Measurements from ENCODE around the gene HLA-DOA. TPM values are rescaled to one million over a fixed set of nuclear protein-coding genes. Genes with fewer than 3 reads are reported as not detected.

Gene HLA-DOA
- total and polyA plus RNA-seq, 7 donors, result 1.5 to 42.0 (median 2.4) TPM

- no peaks in the 10 kb centered on the region for H3K4me1 ChIP-seq
- WGBS, 2 donors, result 66 to 77% methylated on average over 4 of the region's 4 CpGs
- no peaks in the 10 kb centered on the region for H3K27me3 ChIP-seq
- H3K27ac ChIP-seq, result no peak overlapping the region
- H3K9me3 ChIP-seq, result no peaks in the 10 kb centered on the region
- DNase-seq, result no peak
- no peaks in the 10 kb centered on the region for H3K36me3 ChIP-seq
- H3K4me3 ChIP-seq, result no peak overlapping the region
- intact Hi-C loops (cut with DNase I), result no loop called here
- no peak for TF ChIP-seq EP300 (IDR thresholded peaks at IDR 0.05)
- no peak for TF ChIP-seq CTCF (IDR thresholded peaks at IDR 0.05)
- TF ChIP-seq POLR2AphosphoS5 (IDR thresholded peaks at IDR 0.05), result no peak
- TF ChIP-seq POLR2A (IDR thresholded peaks at IDR 0.05), result no peak
Measured at GRCh38 chr6:32991972-32992371, 17.4 kb downstream of the HLA-DOA start.

GRCh38 chr6:32989368-32989767 is 20.0 kb downstream of the HLA-DOA start:
- intact Hi-C loops (cut with DNase I), result no loop called here
- Histone ChIP-seq H3K27me3 (no peaks in the 10 kb centered on the region), H3K4me1 (peaks cover 0 to 5% (median 0%) of the 10 kb centered on the region in 4 donors), H3K4me3 (no peak overlapping the region), H3K27ac (no peak overlapping the region), H3K36me3 (no peaks in the 10 kb centered on the region), H3K9me3 (no peaks in the 10 kb centered on the region)
- DNase-seq, result no peak
- WGBS, 2 donors, result 92 to 95% methylated on average over 1 of the region's 1 CpG
- TF ChIP-seq CTCF (IDR thresholded peaks at IDR 0.05) (no peak), POLR2A (IDR thresholded peaks at IDR 0.05) (no peak), POLR2AphosphoS5 (IDR thresholded peaks at IDR 0.05) (no peak), EP300 (IDR thresholded peaks at IDR 0.05) (no peak)

- Histone ChIP-seq H3K36me3 (peaks cover 11 to 23% (median 20%) of the 10 kb centered on the region in 4 donors), H3K27me3 (no peaks in the 10 kb centered on the region), H3K4me3 (no peak overlapping the region), H3K27ac (peak overlapping the region in 2 of 4 donors; percentile 30 to 75), H3K9me3 (no peaks in the 10 kb centered on the region), H3K4me1 (peaks cover 0 to 41% (median 18%) of the 10 kb centered on the region in 4 donors)
- peak; percentile 79 to 90 (median 86) for TF ChIP-seq CTCF (IDR thresholded peaks at IDR 0.05)
- TF ChIP-seq POLR2A (IDR thresholded peaks at IDR 0.05), result no peak
- TF ChIP-seq POLR2AphosphoS5 (IDR thresholded peaks at IDR 0.05), result peak in 3 of 4 donors; percentile 10 to 27 (median 25)
- no peak for TF ChIP-seq EP300 (IDR thresholded peaks at IDR 0.05)
- DNase-seq, result peak; percentile 93
- WGBS, 2 donors, result 9 to 13% methylated on average over 9 of the region's 9 CpGs
- intact Hi-C loops (cut with DNase I), result loop anchor here (1.0 to 2.0 kb wide), 2 partner anchors 52 to 100 kb away; no protein-coding TSS in a partner anchor
Measured at GRCh38 chr6:32984622-32985389, 24.6 kb downstream of the HLA-DOA start.

GRCh38 chr6:32983964-32984621 is 25.3 kb downstream of the HLA-DOA start:
- Histone ChIP-seq H3K4me1 (peaks cover 0 to 44% (median 24%) of the 10 kb centered on the region in 4 donors), H3K36me3 (peaks cover 18 to 30% (median 27%) of the 10 kb centered on the region in 4 donors), H3K9me3 (no peaks in the 10 kb centered on the region), H3K27me3 (no peaks in the 10 kb centered on the region), H3K27ac (peak overlapping the region in 2 of 4 donors; percentile 75), H3K4me3 (no peak overlapping the region)
- 40 to 54% methylated on average over 3 of the region's 3 CpGs for WGBS, 2 donors
- intact Hi-C loops (cut with DNase I), result loop anchor here (1.0 to 2.0 kb wide), 2 partner anchors 51 to 99 kb away; no protein-coding TSS in a partner anchor
- DNase-seq, result no peak
- TF ChIP-seq POLR2AphosphoS5 (IDR thresholded peaks at IDR 0.05) (no peak), CTCF (IDR thresholded peaks at IDR 0.05) (no peak), EP300 (IDR thresholded peaks at IDR 0.05) (no peak), POLR2A (IDR thresholded peaks at IDR 0.05) (no peak)
